KOPT-K1 (cell line): ENCODE measurements around the gene ERFL.

Source experiments
- H3K27ac ChIP-seq: fragments of 200-600 bp; sonication (generic); 2 replicates; pipeline ENCODE4 v1.5.1; 2016; ENCODE audit warnings: antibody characterized with exemption, mild to moderate bottlenecking, low read depth, low read length; ENCODE audit not compliant: poor library complexity, severe bottlenecking
- H3K36me3 ChIP-seq: fragments of 200-600 bp; sonication (generic); 2 replicates; pipeline ENCODE4 v1.5.1; 2017; ENCODE audit warnings: antibody characterized with exemption, mild to moderate bottlenecking, low read length, moderate library complexity; ENCODE audit not compliant: insufficient read depth
- H3K9me3 ChIP-seq: fragments of 200-600 bp; sonication (generic); 2 replicates; pipeline ENCODE4 v1.5.1; 2017; ENCODE audit warnings: antibody characterized with exemption, low read length, mild to moderate bottlenecking; ENCODE audit not compliant: insufficient read depth, poor library complexity, severe bottlenecking

Gene ERFL

GRCh38 chr19:41928221-41928683 lies at the start of gene ERFL:
TSS of gene ERFL (minus strand) at chr19:41928449. CDS start at chr19:41912919, 15,530 bp downstream.
- H3K9me3 ChIP-seq = no peaks in the 10 kb centered on the region
- no peaks in the 10 kb centered on the region for H3K36me3 ChIP-seq
- H3K27ac ChIP-seq = no peak within 1 kb of the TSS

DNA sequence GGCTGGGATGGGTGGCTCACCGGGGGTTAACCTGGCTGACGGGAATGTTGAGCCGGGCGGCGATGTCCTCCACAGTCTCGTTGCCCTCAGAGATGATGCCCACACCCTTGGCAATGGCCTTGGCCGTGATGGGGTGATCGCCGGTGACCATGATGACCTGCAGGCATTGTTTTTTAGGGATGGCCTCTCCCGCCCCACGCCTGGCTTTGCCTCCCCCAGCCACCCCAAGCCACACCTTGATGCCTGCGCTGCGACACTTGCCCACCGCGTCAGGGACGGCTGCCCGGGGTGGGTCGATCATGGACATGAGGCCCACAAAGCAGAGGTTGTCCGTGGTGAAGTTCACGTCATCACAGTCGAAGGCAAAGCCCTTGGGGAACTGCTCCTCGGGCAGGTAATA lies 49.7 kb upstream of the ERFL start:
- Histone ChIP-seq H3K9me3 (no peaks in the 10 kb centered on the region), H3K27ac (no peak overlapping the region), H3K36me3 (no peaks in the 10 kb centered on the region)

DNA sequence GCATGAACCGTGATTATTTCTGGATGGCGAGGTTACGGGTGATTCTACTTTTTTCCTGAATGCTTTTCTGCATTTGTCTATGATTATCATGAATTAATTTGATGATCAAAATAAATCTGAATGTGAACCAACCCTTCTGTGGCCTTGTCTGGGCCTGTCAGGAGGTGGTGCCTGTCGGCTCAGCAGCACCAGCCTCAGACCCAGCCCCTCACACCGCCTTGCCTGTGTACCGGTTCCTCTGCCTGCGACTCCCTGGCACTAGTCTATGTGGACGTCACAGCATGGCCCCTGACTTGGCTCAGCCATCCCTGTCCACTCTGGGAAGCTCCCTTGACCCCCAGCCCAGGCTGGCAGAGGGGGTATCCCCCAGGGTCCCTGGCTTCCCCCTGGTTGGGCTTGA lies 46.4 kb upstream of the ERFL start:
- no peaks in the 10 kb centered on the region for H3K9me3 ChIP-seq
- H3K36me3 ChIP-seq = no peaks in the 10 kb centered on the region
- H3K27ac ChIP-seq = no peak overlapping the region

DNA sequence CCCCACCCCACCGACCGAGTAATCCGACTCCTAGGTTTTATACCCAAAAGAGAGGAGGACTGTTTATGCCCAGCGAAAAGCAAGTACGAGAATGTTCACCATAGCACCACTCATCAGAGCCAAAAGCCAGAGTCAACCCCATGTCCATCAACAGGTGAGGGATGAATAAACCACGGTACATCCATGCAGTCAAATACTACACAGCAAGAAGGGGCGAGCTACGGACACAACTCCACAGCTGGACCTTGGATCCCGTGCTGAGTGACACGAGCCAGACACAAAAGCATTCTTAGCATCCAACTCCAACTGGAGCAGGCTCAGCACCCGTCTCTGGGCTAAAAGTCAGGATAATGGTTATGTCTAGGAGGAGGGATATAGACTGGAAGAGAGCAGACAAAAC lies 43.1 kb upstream of the ERFL start:
- no peaks in the 10 kb centered on the region for H3K36me3 ChIP-seq
- H3K9me3 ChIP-seq = no peaks in the 10 kb centered on the region
- H3K27ac ChIP-seq = no peak overlapping the region

- H3K36me3 ChIP-seq = no peaks in the 10 kb centered on the region
These were observed 41.7 kb upstream of the ERFL start for GRCh38 chr19:41969772-41970458.

DNA sequence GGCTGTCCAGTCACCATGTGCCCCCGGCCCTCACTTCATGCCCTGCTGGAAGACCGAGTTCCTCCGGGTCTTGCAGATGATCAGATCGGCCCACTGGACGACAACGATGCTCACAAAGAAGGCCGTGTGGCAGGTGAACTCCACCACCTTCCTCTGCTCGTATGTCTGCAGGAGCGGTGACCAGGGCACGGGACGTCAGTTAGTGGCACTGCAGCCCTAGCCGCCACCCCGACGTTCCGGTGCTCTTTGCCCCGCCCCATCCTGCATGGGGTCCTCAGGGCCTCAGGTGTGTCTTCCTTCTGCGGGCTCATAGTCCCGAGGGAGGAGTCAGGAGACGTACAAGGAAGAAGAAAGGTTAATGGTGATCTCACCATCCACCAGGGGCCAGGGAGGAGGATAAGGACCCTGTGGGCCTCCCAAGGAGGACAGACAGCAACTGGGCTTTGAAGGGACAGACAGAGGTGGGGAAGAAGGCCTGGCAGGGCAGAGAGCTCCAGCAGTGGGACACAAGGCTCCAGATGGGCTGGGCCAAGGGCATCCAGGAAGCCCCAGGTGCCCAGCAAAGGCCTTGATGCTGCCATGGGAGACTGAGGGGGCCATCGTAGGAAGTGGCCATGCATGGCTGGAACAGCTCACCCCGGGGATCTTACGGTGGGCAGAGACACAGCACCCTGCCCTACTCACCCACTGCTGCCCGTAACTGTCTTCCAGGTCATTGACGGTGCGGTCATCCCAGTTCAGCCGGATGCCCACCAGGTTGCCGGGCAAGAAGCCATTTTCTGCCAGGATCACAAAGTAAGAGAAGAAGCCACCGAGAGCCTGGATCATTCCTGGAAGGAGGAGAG lies 40.7 kb upstream of the ERFL start:
- no peaks in the 10 kb centered on the region for H3K9me3 ChIP-seq
- H3K36me3 ChIP-seq = no peaks in the 10 kb centered on the region
- H3K27ac ChIP-seq = no peak overlapping the region

More at GRCh38 chr19:41969772-41970458, 41.7 kb upstream of the ERFL start:
- Histone ChIP-seq H3K9me3 (no peaks in the 10 kb centered on the region), H3K27ac (no peak overlapping the region)

GRCh38 chr19:41967054-41967783 lies 39.0 kb upstream of the ERFL start:
- Histone ChIP-seq H3K27ac (no peak overlapping the region), H3K9me3 (no peaks in the 10 kb centered on the region), H3K36me3 (no peaks in the 10 kb centered on the region)

GRCh38 chr19:41965106-41965505 lies 36.9 kb upstream of the ERFL start:
- peak overlapping the region; percentile 18 for H3K27ac ChIP-seq
- H3K9me3 ChIP-seq = no peaks in the 10 kb centered on the region
- H3K36me3 ChIP-seq = no peaks in the 10 kb centered on the region

- Histone ChIP-seq H3K9me3 (no peaks in the 10 kb centered on the region), H3K27ac (no peak overlapping the region), H3K36me3 (no peaks in the 10 kb centered on the region)
These were observed 32.7 kb upstream of the ERFL start for GRCh38 chr19:41960973-41961372.

DNA sequence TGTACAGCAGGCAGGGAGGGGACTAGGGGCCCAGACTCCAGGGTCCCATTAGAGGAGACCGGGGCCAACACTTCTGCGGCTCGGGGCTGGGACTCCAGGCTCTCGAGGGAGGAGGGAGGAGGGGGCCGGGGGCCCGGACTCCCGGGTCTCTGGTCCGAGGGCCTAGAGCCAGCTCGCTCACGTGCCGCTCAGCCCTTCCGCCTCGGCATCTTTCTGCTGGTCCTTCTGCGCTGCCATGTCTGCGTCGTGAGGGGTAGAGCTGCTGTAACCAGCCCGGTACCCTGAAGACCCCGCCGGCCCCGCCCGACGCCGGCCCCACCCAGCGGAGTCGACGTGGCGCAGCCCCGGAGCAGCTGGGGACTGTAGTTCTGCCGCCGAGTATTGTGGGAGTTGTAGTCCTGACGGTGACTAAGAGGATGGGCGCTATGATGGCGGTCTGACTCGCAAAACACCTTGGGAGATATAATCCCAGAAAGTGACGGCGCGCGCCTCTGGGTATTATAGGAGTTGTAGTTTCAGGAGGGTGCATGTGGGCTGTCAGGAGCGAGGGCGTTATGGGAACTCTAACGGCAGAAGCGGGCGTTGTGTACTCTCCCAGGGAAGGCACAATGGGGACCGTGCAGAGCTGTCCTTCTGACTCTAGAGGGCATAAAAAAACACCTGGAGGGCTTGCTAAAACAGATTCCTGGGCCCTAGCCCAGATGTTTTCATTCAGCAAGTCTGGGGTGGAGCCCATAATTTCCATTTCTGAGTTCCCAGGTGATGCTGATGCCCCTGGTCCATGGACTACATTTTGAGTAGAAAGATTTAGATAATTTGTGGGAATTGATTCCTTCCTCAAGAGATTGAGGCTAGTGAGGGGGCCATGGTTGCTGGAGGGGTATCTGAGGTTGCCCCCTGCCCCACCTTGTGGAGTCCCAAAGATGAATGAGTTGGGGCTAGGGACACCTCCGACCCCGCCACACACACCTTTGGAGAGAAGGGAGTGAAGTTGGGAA lies 31.1 kb upstream of the ERFL start, which contains the start of gene RABAC1:
Gene RABAC1 (minus strand): TSS at position 266 of the 998 bp plus-strand sequence. CDS start 29 bp downstream, at position 237.
- Histone ChIP-seq H3K9me3 (no peaks in the 10 kb centered on the region), H3K36me3 (no peaks in the 10 kb centered on the region), H3K27ac (peak within 1 kb of the TSS; percentile 50)

DNA sequence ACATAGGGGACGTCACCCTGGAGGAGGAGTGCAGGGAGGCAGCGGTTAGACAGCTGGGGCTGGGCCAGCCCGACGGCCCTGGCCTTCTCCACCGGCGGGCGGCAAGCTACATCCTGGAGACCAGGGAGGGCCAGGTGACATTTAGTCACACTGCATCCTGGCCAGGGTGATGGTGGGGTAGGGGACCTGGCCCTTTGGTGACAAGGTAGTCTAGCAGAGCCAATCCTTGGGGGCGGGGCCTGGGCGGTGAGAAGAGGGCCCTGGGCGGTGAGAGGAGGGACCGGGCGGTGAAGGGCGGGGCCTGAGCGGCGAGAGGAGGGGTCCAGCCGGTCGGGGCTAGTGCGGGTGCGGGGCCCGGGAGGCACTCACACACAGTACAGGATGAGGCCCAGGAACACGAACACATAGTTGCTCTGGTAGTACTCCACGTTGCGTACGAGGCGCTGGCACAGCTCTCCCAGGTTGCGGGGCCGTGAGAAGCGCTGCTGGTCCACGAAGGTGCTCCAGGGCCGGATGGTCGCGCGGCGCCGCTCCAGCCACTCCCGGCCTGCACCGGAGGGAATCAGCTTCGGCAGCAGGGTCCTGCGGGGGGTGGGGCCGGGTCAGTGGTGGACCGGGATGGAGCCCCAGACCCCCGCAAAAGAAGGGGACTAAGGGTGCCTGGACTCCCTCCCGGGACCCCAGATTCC lies 30.3 kb upstream of the ERFL start:
- Histone ChIP-seq H3K27ac (peak overlapping the region; percentile 50), H3K9me3 (no peaks in the 10 kb centered on the region), H3K36me3 (no peaks in the 10 kb centered on the region)

- no peaks in the 10 kb centered on the region for H3K9me3 ChIP-seq
- H3K36me3 ChIP-seq = no peaks in the 10 kb centered on the region
- H3K27ac ChIP-seq = no peak overlapping the region
These were observed 29.7 kb upstream of the ERFL start for GRCh38 chr19:41957838-41958366.

DNA sequence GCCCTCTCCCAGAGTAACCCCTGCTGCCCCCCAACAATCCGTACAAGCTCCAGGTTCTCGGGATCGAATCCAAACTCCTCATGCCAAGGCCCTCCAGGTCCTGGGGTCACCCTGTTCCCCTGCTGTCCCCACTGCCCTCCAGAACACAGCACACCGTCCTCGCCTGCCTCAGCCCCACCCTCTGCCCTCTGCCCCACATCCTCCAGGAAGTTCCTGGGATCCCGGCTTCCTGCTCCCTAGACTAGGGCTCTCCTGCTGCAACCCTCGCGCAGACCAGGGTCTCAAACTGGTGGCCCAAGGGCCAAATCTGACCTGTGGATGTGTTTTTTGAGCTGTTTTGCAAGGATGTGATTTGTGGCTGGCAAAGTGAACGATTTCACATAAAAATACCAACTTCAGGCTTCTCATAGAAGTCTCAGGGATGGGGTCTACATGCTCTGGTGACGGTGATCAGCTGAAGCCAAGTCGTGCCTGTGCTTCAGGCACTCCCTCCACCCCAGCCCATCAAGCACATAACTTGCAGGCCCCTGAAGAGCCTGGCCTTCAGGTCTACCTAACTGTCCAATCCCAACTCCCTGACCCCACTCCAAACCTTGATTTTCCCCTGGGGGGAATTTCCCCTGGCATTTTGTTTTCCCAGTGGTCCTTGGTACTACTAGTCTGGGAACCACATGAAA lies 29.1 kb upstream of the ERFL start:
- Histone ChIP-seq H3K9me3 (no peaks in the 10 kb centered on the region), H3K27ac (no peak overlapping the region), H3K36me3 (no peaks in the 10 kb centered on the region)
